Stimulated activated CD4-positive, alpha-beta T cell treated with anti-CD3 and anti-CD28 coated beads, Interleukin-4, amount 100 ng/mL, for 1 hour (primary cell): ENCODE measurements around the gene AFM.

Experiments
- DNase-seq: peaks from one replicate; pipeline ENCODE4 v3.0.0-alpha.2; 2020

Gene AFM

GRCh38 chr4:73450398-73451004 lies 31.0 kb upstream of the AFM start:
- DNase-seq: no peak

- no peak for DNase-seq
Measured at GRCh38 chr4:73451404-73451803, 30.1 kb upstream of the AFM start.

- no peak for DNase-seq
Measured at GRCh38 chr4:73451981-73452747, 29.4 kb upstream of the AFM start.

GRCh38 chr4:73452953-73453700 lies 28.4 kb upstream of the AFM start:
- DNase-seq: no peak

GRCh38 chr4:73453701-73454005 lies 27.9 kb upstream of the AFM start:
- no peak for DNase-seq

GRCh38 chr4:73454920-73455319 lies 26.6 kb upstream of the AFM start:
- no peak for DNase-seq

- no peak for DNase-seq
Measured at GRCh38 chr4:73456177-73457022, 25.1 kb upstream of the AFM start.

- DNase-seq: no peak
Measured at GRCh38 chr4:73458184-73459047, 23.1 kb upstream of the AFM start.

GRCh38 chr4:73459048-73459421 lies 22.5 kb upstream of the AFM start:
- DNase-seq: no peak

GRCh38 chr4:73460913-73461522 lies 20.5 kb upstream of the AFM start:
- DNase-seq: no peak

- no peak for DNase-seq
Measured at GRCh38 chr4:73468170-73468569, 13.4 kb upstream of the AFM start.

- DNase-seq: no peak
Measured at GRCh38 chr4:73470728-73471127, 10.8 kb upstream of the AFM start.

- DNase-seq: no peak
Measured at GRCh38 chr4:73477176-73477575, 4.4 kb upstream of the AFM start.

- DNase-seq: no peak
Measured at GRCh38 chr4:73479323-73479722, 2.2 kb upstream of the AFM start.

- DNase-seq: no peak
Measured at GRCh38 chr4:73485085-73485484, 3.5 kb downstream of the AFM start.

- DNase-seq: no peak
Measured at GRCh38 chr4:73485596-73485995, 4.1 kb downstream of the AFM start.

GRCh38 chr4:73486497-73486896 lies 5.0 kb downstream of the AFM start:
- DNase-seq: no peak

GRCh38 chr4:73487233-73487632 lies 5.7 kb downstream of the AFM start:
- no peak for DNase-seq

- DNase-seq: no peak
Measured at GRCh38 chr4:73499996-73500765, 18.6 kb downstream of the AFM start.

GRCh38 chr4:73501664-73502265 lies 20.2 kb downstream of the AFM start:
- DNase-seq: no peak

GRCh38 chr4:73505567-73505966 lies 24.0 kb downstream of the AFM start:
- no peak for DNase-seq
